ENCODE data around the gene SCML2. TPM values are rescaled to one million over a fixed set of nuclear protein-coding genes. Genes with fewer than 3 reads are reported as not detected.

SCML2 gene
- total RNA-seq: 0.65 and 2.5 TPM in 2 replicates

GRCh38 chrX:18354369-18355223 is at the start of gene SCML2:
SCML2 (minus strand) TSS chrX:18354688; CDS start chrX:18334071, 20,617 bp downstream.

GRCh38 chrX:18220786-18221185 is 133.7 kb downstream of the SCML2 start, which contains the start of gene BEND2:
BEND2 (minus strand) TSS chrX:18220886; CDS start chrX:18220750, 136 bp downstream.

Other genes starting within 250 kb of the SCML2 start
- gene BEND2, start 133.8 kb downstream of the SCML2 start, total RNA-seq: not detected in 2 replicates
- 1.1 and 8.3 TPM in 2 replicates for gene CDKL5, start 70.9 kb upstream of the SCML2 start, total RNA-seq